Amniotic stem cell (primary cell): ENCODE measurements around the gene ERFE.

ENCODE experiments used
- DNase-seq: peaks from one replicate; lab custom pipeline; 2025; lab: John Stamatoyannopoulos, UW

The ERFE gene

GRCh38 chr2:238126338-238126737 is 32.4 kb upstream of the ERFE start:
- DNase-seq: no peak

GRCh38 chr2:238126775-238127164 is 32.0 kb upstream of the ERFE start:
- DNase-seq: no peak

- DNase-seq: no peak
Measured at GRCh38 chr2:238127165-238128060, 31.4 kb upstream of the ERFE start.

- no peak for DNase-seq
Measured at GRCh38 chr2:238128061-238128440, 30.7 kb upstream of the ERFE start.

- DNase-seq: no peak
Measured at GRCh38 chr2:238128534-238129001, 30.2 kb upstream of the ERFE start.

- no peak for DNase-seq
Measured at GRCh38 chr2:238129166-238130010, 29.4 kb upstream of the ERFE start.

GRCh38 chr2:238130111-238130695 is 28.6 kb upstream of the ERFE start:
- DNase-seq: no peak

- no peak for DNase-seq
Measured at GRCh38 chr2:238130696-238131628, 27.8 kb upstream of the ERFE start.

GRCh38 chr2:238131761-238132462 is 26.9 kb upstream of the ERFE start:
- no peak for DNase-seq

GRCh38 chr2:238132463-238133450 is 26.0 kb upstream of the ERFE start:
- no peak for DNase-seq

- no peak for DNase-seq
Measured at GRCh38 chr2:238133499-238134392, 25.0 kb upstream of the ERFE start.

- no peak for DNase-seq
Measured at GRCh38 chr2:238134393-238134785, 24.4 kb upstream of the ERFE start.

GRCh38 chr2:238135601-238136150 is 23.1 kb upstream of the ERFE start:
- no peak for DNase-seq

- DNase-seq: no peak
Measured at GRCh38 chr2:238136820-238137537, 21.8 kb upstream of the ERFE start.

- no peak for DNase-seq
Measured at GRCh38 chr2:238137885-238138284, 20.9 kb upstream of the ERFE start.

GRCh38 chr2:238138331-238139195 is 20.2 kb upstream of the ERFE start, which contains the start of gene KLHL30:
TSS of gene KLHL30 (plus strand) at chr2:238138668. CDS start at chr2:238140755, 2,087 bp downstream.
- no peak for DNase-seq
